A673 (cell line): Measurements from ENCODE around the gene CUX1. TPM values are rescaled to one million over a fixed set of nuclear protein-coding genes. Genes with fewer than 3 reads are reported as not detected.

Experiments used
- BruUV-seq: library from RNA; stranded (reverse); fragments of 400-500 nt; replicated peaks from 2 replicates; lab custom pipeline; 2021; lab: Mats Ljungman, UMichigan
- CTCF ChIA-PET: fragments of 300-600 bp; sonication (Branson Sonifier 250); formaldehyde crosslinking; loops from one replicate; lab custom pipeline; 2022; ENCODE audit warnings: antibody characterized with exemption; lab: Charles Lee
- POLR2A ChIA-PET: fragments of 300-600 bp; sonication (Branson Sonifier 250); formaldehyde crosslinking; loops from one replicate; lab custom pipeline; 2022; ENCODE audit warnings: antibody characterized with exemption; ENCODE audit not compliant: low non-redundant PET; lab: Charles Lee
- DNase-seq: peaks from one replicate; pipeline ENCODE4 v3.0.0-alpha.2; 2015; ENCODE audit warnings: low spot score
- H3K27ac ChIP-seq: fragments of 200-600 bp; sonication (generic); 2 replicates; pipeline ENCODE4 v1.5.1; 2016; ENCODE audit warnings: mixed run types, low read depth, mild to moderate bottlenecking, mixed read lengths, antibody characterized with exemption, low read length; ENCODE audit not compliant: poor library complexity, severe bottlenecking
- H3K27me3 ChIP-seq: fragments of 200-600 bp; sonication (generic); replicated peaks from 2 replicates; pipeline ENCODE4 v1.6.1; 2017; ENCODE audit warnings: mixed run types, low read depth, mild to moderate bottlenecking, mixed read lengths, antibody characterized with exemption, low read length; ENCODE audit not compliant: insufficient read depth, poor library complexity
- H3K36me3 ChIP-seq: fragments of 200-600 bp; sonication (generic); 2 replicates; pipeline ENCODE4 v1.6.1; 2016; ENCODE audit warnings: mixed run types, mild to moderate bottlenecking, mixed read lengths, antibody characterized with exemption, low read length; ENCODE audit not compliant: insufficient read depth, poor library complexity, severe bottlenecking
- H3K4me1 ChIP-seq: fragments of 200-600 bp; sonication (generic); 2 replicates; pipeline ENCODE4 v1.6.1; 2017; ENCODE audit warnings: mixed run types, mild to moderate bottlenecking, mixed read lengths, antibody characterized with exemption, low read length; ENCODE audit not compliant: insufficient read depth, poor library complexity, severe bottlenecking
- H3K4me3 ChIP-seq: fragments of 200-600 bp; sonication (generic); 2 replicates; pipeline ENCODE4 v1.5.1; 2016; ENCODE audit warnings: low read depth, mixed run types, mild to moderate bottlenecking, mixed read lengths, low read length; ENCODE audit not compliant: poor library complexity, severe bottlenecking
- H3K9me3 ChIP-seq: fragments of 200-600 bp; sonication (generic); 2 replicates; pipeline ENCODE4 v1.6.1; 2016; ENCODE audit warnings: mixed run types, low read depth, mild to moderate bottlenecking, mixed read lengths, antibody characterized with exemption, low read length; ENCODE audit not compliant: poor library complexity, severe bottlenecking
- EZH2 ChIP-seq: fragments of 200-600 bp; sonication (generic); IDR thresholded peaks from 2 replicates; pipeline ENCODE4 v1.6.1; 2017; ENCODE audit warnings: borderline replicate concordance, low read depth, mild to moderate bottlenecking, mixed read lengths, antibody characterized with exemption, low read length; ENCODE audit not compliant: poor library complexity, severe bottlenecking
- intact Hi-C: fragments of 100-400 bp; cut with micrococcal nuclease; formaldehyde crosslinking; loops from one replicate; pipeline ENCODE4 v1.10.0; 2022; ENCODE audit not compliant: unreplicated experiment
- total RNA-seq: library from RNA; stranded (reverse); gene quantifications from 2 replicates; pipeline ENCODE4 v1.2.3, GENCODE V29; 2021
- TF ChIP-seq, protein P1 (sequence below): fragments of 300-800, 200-600 bp; sonication (generic); conservative IDR thresholded peaks from 2 replicates; pipeline ENCODE4 v1.5.1; 2017; ENCODE audit warnings: low read depth, mild to moderate bottlenecking, antibody characterized with exemption, low read length, moderate library complexity, mixed read lengths

Gene CUX1
- total RNA-seq, 1 experiment from 2014 or later = 49.4 TPM

GRCh38 chr7:102272917-102273748, 455.7 kb downstream of the CUX1 start:
- TF ChIP-seq, protein P1, sequence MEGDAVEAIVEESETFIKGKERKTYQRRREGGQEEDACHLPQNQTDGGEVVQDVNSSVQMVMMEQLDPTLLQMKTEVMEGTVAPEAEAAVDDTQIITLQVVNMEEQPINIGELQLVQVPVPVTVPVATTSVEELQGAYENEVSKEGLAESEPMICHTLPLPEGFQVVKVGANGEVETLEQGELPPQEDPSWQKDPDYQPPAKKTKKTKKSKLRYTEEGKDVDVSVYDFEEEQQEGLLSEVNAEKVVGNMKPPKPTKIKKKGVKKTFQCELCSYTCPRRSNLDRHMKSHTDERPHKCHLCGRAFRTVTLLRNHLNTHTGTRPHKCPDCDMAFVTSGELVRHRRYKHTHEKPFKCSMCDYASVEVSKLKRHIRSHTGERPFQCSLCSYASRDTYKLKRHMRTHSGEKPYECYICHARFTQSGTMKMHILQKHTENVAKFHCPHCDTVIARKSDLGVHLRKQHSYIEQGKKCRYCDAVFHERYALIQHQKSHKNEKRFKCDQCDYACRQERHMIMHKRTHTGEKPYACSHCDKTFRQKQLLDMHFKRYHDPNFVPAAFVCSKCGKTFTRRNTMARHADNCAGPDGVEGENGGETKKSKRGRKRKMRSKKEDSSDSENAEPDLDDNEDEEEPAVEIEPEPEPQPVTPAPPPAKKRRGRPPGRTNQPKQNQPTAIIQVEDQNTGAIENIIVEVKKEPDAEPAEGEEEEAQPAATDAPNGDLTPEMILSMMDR = no peak
- TF ChIP-seq EZH2 = no peak
- Histone ChIP-seq H3K4me3 (no peak overlapping the region), H3K9me3 (no peaks in the 10 kb centered on the region), H3K36me3 (no peaks in the 10 kb centered on the region), H3K27me3 (no peaks in the 10 kb centered on the region), H3K4me1 (no peaks in the 10 kb centered on the region), H3K27ac (no peak overlapping the region)
- ChIA-PET POLR2A (no interaction called here), CTCF (interaction anchor here (0.6 to 0.9 kb wide), 2 partner anchors 551 to 730 kb away, joined by 3 read pairs; no protein-coding TSS in a partner anchor)
- no TSS peak for BruUV-seq
- intact Hi-C loops = loop anchor here (1.0 to 2.0 kb wide), 3 partner anchors 584 to 731 kb away; no protein-coding TSS in a partner anchor
- no peak for DNase-seq

DNA sequence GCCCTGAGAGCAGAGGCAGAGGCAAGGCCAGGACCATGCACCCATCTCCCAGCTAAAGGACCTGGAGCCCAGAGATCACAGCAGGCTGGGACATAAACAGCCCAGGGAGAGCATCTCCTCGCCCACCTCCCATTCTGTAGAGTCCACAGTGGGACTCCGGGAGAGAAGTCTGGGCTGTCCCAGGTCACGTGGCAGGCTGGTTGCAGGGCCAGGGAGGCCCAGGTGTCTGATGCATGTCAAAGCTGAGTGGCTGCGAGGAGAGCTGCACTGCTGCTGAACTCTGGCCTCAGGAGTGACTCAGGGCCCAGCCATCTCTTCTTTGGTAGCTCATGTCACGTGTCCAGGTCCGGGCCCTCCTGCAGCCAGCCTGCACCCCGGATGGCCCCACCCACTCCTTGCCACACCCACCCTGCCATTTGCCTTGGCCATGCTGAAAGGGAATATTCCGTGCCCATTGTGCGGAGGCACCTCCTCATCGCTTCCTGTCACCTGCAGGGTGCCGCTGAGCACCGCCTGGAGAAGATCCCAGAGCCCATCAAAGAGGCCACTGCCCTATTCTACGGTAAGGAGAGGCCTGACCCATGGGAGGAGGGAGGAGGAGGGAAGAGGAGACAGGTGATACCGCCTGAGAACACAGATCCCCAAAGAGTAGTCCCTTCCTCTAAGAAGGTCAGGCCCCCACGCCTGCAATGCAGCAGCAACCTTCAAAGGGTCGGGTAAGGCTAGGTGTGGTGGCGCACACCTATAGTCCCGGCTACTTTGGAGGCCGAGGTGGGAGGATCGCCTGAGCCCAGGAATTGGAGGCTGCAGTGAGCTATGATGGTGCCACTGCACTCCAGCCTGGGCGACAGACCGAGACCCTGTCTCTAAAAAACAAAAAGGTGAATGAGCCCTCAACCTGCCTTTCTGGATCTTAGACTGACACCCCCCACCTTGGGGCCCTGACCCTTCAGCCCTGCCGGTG, 456.6 kb downstream of the CUX1 start:
- BruUV-seq = no TSS peak
- no peak for DNase-seq

More for the DNA sequence above, 456.6 kb downstream of the CUX1 start:
- POLR2A ChIA-PET = no interaction called here
- Histone ChIP-seq H3K36me3 (no peaks in the 10 kb centered on the region), H3K9me3 (no peaks in the 10 kb centered on the region), H3K27ac (no peak overlapping the region), H3K4me3 (no peak overlapping the region), H3K4me1 (no peaks in the 10 kb centered on the region), H3K27me3 (no peaks in the 10 kb centered on the region)
- intact Hi-C loops = loop anchor here (2.0 kb wide), 1 partner anchor 585 kb away; no protein-coding TSS in a partner anchor
- CTCF ChIA-PET = interaction anchor here (0.9 kb wide), 1 partner anchor 731 kb away, joined by 3 read pairs; no protein-coding TSS in a partner anchor
- no peak for TF ChIP-seq EZH2
- TF ChIP-seq, protein P1 = no peak
